NCI-H748 treated with DMSO at 0.1 percent for 48 hours (cell line): ENCODE measurements around the gene TAB2.

Source experiments
- DNase-seq: peaks from one replicate; lab custom pipeline; 2025; lab: John Stamatoyannopoulos, UW

TAB2 gene

DNA sequence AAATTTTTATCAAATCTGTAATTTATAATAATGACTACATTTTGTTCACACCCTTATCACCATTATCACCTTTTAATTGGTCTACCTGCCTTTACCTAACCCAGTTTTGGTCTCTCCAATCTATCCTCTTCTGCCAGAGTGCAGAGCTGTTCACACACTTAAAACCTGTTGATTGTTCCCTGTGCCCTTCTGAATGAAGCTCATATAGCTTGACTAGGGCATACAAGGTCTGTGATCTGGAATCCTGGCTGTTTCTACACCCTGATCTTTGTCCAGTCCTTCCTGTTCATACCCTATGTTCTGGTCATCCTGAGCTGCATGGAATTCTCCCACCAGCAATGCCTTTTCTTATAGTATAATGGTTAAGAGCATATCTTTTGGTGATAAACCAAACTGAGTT lies 53.6 kb downstream of the TAB2 start:
- DNase-seq, result no peak

DNA sequence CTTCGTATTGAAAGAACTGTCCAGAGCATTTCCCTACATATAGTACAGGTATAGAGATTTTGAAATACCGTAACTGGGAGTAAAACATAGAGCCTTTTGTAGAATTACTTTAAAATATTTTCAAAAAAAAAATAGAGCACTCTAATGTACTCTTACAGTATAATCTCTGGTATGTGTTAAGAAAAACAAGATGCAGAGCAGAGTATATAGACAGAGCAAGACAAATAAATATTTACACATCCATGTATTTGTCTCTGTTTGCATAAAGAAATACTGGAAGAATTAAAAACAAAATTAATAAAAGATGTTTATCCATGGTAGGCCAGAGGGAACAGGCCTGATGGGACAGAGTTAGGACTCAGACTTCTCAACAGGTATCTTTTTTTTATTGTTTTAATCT lies 54.5 kb downstream of the TAB2 start:
- no peak for DNase-seq

DNA sequence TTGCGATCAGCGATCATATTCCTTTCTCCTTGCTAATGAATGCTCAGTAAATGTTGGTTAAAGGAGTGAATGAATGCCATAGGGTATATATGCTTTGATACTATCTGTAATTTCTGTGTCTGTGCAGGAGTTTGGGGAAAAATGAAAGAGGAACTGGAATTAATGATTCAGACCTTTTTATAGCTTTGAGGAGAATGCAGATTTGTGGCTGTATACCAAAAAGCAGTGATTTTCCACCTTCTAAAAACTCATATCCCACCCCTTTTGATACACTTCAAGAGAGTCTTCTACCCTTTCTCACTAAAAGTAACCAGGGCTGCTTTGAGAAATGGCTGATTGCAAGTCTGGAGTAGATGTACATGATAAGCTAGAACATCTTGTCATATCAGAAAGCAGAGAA lies 56.0 kb downstream of the TAB2 start:
- DNase-seq, result no peak

DNA sequence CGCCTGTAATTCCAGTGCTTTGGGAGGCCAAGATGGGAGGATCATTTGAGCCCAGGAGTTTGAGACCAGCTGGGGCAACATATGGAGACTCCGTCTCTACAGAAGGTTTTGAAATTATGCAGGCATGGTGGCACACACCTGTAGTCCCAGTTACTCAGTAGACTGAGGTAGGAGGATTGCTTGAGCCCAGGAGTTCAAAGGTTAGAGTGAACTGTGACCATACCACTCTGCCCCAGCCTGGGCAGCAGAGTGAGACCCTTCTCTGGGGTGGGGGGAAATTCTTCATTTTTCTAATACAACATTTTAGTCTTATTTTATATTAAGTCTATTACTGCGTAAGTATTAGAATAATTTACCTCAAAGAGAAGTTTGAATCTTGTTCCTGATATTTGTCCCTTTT lies 62.5 kb downstream of the TAB2 start:
- no peak for DNase-seq

DNA sequence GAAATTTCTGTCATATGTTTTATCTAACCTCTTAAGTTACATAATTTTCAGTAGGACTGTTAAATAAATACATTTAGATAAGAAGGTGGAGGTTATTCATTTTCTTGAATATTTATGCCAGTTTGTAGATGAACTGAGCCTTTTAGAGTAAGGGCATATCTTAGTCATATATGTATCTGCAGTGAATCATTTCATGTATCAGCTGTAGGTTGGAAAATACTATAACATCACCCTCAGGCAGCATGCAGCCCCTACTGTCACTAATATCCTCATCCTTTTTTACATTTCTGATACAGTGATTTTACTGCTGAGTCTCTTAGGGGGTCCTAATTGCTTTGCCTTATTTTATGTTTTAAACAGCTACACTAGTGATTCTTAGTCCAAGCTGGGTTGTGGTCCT lies 63.0 kb downstream of the TAB2 start:
- DNase-seq, result no peak

DNA sequence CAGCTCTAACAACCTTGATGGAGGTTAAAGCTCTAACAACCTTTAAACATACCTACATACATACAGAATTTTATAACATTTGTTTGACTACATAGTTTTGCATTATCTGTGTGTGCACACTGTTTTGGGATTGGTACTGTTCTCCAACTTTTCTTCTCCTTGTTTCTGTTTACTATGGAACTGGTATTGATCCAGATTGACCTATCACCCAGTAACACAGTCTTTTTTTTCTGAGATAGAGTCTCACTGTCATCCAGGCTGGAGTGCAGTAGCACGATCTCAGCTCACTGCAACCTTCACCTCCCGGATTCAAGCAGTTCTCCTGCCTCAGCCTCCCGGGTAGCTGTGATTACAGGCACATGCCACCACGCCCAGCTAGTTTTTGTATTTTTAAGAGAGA lies 65.9 kb downstream of the TAB2 start:
- no peak for DNase-seq

DNA sequence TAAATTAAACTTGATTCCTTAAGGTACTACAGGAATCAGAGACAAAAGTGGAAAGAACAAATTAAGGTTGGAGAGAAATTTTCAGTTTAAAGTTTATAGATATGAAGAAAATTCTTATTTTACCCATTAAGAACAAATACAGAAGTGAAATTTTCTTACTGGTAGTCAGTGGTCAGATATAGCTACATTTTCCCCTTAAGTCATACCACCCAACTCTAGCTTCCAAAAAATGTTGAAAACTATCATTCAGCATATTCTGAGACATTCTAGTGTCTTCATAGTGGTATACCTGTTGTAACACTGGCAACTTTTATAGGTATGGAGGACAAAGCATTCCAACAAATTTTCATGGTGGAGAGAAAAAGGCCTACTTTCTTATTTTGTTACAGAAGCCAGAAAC lies 67.0 kb downstream of the TAB2 start:
- DNase-seq, result no peak

DNA sequence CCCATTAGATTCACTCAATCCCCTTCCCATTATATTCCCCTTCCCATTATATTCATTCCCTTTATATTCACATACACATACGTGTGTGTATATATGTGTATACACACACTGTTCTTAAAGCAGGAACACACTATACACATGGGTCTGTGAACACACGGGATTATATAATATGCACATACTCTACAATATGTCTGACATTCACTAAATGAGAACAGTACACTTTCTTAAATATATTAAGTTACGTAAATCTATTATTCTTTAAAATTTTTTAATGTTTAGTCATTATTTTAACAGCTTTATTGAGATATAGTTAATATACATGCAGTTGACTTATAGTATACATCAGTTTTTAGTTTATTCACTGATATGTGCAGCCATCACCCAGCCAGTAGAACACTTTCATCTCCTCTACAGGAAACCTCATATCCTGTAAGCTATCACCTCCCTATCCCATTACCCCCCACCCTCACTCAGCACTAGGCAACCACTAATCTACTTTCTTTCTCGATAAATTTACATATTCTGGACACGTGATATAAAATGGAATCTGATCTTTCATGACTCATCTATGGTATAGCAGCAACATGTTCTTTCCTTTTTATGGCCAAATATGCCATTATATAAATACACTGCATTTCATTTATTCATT lies 68.6 kb downstream of the TAB2 start:
- no peak for DNase-seq

DNA sequence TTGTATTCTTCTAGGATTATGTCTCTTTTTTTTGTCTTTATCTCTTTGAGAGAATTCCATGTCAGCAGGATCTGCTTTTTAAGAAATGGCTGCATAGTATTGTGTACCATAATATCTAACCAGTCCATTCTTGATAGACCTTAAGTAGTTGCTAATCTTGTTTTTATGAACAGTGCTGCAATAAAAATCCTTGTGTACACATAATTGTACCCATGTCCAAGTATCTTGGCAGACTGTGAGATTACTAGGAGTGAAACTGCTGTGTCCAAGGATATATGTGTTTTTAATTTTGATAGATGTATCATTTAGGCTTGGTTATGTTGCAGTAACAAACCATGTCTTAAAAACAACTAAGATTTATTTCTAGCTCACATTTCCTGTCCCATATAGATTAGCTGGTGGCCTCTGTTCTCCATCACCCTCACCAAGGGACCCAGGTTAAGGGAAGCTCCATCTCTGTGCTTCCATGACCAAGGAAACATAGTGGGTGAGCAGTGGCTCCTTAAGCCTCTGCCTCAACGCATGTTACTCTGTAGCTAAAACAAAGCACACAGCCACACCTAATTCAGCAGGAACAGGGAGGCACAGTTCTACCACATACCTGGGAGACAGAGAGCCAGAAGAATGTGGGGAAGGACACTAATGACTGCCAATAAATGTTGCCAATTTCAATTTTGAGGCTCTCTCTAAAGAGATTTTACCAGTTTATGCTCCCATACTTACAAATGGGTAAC lies 70.4 kb downstream of the TAB2 start:
- DNase-seq, result no peak

DNA sequence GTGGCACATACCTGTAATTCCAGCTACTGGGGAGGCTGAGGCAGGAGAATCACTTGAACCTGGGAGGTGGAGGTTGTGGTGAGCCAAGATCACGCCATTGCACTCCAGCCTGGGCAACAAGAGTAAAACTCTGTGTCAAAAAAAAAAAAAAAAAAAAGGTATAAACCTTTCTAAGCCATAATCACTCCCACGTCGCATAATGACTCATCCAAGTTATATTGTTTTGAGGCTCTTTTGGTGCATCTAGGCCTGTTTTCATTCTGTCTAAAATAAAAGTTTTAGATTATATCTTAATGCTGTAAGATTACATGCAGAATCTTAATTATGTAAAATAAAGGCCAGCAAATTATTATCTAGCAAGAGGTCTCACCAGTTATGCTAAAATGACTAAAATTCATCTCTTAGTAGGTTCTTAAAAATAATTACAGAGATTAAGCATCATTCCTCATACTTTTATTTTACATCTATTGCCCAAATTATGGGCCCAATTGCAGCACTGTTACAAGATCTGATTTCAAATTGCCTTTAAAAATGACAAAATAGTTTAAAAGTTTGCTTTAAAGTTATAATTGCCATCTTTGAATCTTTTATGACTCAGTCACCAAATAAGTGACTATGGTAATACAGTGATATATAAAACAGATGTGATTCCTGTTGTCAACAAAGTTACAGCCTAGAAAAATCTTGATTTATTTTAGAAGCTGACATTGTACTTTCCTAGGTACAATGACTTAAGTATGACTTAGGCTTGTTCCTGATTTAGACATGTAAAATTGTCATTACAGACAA lies 72.2 kb downstream of the TAB2 start:
- no peak for DNase-seq

DNA sequence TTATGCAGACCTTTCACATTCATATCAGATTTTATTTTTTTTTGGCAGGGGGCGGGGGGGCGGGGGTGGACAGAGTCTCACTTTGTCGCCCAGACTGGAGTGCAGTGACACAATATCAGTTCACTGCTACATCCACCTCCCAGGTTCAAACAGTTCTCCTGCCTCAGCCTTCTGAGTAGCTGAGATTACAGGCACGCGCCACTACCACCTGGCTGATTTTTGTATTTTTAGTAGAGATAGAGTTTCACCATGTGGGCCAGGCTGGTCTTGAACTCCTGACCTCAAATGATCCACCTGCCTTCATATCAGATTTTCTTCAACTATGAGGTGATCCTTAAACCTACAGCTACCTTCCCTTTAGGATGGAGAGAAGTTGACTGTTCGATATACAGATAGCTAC lies 74.6 kb downstream of the TAB2 start:
- DNase-seq, result no peak

DNA sequence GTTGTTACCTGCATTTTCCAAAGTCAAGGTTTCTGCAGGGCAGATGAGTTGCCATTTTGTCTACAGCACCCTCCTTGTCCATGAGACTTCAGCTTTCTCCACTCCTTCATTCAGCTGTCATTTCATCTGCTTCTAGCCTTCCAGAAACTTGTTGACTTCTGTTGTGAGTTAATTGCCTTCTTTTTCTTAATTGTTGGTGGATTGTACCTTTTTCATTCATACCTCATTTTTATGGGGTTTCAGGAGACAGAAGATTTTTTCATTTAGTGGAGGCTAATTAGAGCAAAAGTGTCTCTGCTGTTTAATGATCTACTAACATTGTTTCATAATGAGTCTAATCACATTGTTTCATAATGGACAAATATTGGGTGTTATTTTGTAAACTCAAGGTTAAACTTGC lies 75.0 kb downstream of the TAB2 start:
- DNase-seq, result no peak

DNA sequence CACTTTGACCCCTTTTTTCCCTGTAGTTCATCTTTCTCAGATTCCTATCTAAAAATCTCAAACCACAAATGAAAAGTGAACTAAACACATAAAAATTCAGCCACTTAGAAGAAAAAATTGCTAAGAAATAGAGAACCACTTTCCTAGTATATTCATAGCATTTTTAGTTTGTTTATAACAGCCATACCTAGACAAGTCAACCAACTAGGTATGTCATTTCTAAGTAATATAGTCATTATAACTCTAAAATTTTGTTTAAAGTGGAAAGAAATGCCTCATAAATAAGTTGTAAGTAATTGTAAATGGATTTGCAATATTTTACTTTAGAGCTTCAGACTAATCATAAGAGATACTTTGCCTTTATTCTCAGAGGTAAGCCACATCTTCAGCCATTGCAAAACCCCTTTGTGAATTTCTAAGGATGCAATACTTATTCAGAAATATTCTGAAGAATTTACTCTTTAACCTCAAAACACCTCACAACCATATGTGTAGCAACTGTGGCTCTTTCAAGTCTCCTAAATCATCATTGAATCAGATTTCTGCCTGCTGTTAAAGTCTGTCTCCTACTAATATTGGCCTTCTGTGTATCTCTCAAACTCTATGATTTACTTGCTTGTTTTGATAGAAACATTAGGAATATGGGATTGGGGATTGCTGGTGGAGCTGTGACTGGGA lies 75.6 kb downstream of the TAB2 start:
- DNase-seq, result no peak

DNA sequence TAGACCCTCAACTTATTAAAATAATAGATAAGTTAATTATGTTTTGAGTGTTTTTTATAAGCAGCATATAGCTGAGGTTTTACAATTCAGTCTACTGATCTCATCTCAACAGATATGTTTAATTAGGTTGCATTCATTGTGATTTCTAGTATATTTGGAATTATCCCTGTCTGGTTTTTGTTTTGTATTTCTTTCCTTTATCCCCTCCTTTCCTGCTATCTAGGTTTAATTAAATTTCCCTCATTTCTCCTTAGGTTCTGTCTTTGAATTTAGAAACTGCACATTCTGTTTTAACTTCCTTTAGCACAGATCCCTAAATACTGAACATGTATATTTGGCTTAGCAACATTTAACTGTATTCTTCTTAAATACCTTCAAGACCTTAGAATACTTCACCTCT lies 77.7 kb downstream of the TAB2 start:
- no peak for DNase-seq

DNA sequence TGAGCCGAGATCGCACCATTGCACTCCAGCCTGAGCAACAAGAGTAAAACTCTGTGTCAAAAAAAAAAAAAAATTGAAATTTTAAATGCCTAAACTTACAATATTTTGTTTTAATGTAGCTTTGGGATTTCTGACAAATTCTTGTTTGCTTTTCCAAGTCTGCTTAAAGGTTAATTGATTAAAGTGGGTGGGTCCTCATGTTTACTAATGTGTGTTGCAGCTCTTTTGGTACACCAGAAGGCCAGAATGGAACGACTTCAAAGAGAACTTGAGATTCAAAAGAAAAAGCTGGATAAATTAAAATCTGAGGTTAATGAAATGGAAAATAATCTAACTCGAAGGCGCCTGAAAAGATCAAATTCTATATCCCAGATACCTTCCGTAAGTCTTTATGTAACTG lies 79.9 kb downstream of the TAB2 start:
- DNase-seq, result no peak

DNA sequence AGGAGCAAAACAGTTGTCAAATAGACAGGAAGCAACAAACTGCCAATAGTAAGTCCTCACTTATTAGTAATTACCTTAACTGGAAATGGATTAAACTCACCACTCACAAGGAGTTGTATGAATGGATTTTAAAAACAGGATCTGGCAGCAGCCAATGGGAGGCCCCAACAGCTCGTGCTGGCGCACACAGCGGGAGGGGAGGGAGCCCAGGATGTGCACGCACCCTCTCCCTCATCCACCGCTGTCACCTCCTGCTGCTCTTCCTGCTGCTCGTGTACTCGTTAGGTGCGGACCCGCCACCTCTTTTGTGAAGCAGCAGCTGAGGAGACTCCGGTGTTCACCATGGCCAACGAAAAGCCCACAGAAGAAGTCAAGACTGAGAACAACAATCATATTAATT lies 82.5 kb downstream of the TAB2 start, which contains the start of gene SUMO4:
Gene SUMO4 (plus strand): TSS at position 213 of the 400 bp plus-strand sequence. CDS start 130 bp downstream, at position 343.
- DNase-seq, result no peak

DNA sequence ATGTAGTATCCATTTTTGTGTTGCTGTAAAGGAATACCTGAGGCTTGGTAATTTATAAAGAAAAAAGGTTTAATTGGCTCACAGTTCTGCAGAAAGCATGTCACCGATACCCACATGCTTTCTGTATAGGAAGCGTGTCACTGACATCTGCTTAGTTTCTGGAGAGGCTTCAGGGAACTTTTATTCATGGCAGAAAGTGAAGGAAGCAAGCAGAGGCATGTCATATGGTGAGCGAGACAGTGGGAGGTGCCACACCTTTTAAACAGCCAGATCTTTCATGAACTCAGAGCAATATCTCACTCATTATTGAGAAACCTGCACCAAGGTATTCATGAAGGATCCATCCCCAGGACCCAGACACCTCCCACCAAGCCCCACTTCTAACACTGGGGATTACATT lies 86.0 kb downstream of the TAB2 start:
- no peak for DNase-seq

DNA sequence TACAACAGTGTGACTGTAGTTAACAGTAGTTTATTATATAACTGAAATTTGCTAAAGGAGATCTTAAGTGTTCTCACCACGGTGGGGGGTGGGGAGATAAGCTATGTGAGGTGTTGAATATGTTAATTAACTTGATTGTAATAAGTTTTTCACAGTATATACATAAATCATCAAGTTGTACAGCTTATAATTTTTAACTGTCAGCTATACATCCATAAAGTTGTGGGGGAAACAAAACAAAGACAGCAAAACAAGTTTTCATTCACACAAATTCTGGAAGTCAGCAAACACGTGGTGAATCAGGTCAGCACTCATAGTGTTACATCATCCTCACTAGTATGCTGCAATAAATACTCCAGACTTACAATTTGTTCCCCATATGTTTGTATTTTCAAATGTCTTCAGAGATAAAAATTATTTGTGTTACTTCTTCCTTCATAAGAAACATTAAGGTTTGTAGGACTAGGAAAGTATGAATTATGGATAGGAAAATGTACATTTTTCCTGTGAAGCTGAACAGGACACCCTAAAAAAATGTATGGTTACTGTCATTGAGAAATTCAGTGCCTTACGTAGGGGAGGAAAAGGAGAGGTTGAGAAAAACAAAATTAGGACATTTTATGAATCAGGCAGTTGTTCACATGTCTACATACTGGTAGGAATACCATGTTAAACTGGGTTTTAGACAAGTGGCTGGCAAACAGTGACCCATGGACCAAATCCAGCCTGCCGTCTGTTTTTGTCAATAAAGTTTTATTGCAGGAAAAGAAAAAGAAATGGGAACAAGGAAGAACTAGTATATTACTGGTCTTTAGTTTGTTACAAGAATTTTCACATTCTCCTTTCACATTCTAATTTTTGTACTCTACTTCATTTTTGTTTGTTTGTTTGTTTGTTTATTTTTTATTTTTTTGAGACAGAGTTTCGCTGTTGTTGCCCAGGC lies 88.6 kb downstream of the TAB2 start:
- DNase-seq, result no peak

DNA sequence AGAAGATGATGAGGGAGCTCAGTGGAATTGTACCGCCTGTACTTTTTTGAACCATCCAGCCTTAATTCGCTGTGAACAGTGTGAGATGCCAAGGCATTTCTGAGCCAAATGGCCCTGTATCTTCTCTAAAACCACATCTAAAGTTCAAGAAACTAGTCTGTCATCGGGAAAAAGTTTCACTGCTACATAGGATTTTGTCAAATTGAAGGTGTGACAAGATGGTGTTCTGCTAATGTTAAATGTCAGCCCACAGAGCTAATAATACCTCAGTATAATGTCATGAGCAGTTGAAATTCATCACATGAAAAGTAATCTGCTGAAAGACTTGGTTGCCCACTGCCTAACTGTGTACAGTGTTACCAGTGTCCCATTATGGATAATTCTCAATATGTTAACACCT lies 92.1 kb downstream of the TAB2 start:
- DNase-seq, result no peak

DNA sequence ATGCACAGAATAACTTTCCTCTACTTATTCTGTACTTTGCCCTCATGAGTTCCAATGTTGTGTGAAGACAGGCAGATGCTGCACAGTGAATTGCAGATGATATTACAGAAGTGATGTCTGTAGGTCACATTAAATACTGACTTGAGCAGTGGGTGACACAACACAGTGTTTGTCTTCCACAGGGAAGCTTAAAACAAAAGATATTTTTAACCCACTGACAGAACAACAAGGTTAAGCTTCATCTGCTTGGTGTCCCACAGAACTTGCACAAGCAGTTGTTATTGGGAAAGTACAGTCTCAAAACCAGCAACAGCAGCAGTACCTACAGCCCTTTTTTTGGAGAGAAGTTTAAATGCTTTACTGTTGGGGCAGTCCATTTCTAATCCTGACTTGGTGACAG lies 93.0 kb downstream of the TAB2 start:
- DNase-seq, result no peak

DNA sequence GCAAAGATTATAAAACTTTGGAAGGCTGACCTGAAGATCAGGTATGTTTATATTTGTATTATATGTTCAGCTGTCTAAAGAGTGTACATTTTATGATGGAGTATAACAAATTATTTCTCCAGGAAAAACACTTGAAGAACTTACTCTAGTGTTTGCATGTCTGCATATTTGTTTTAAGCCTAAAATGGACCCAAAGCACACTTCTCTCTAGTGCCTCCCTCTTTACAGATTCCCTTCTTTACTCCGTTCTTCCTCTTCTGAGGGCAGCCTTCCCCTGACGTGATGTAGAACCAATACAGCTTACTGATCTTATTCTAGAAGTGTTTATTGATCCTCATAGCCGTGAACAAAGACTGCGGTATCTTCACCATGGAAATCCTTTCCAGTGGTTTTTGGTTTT lies 96.5 kb downstream of the TAB2 start:
- no peak for DNase-seq
